ENCODE measurements around the gene CD38.
"Not testable (repeated sequence)": the region's sequence is repeated elsewhere in the genome, so short reads cannot be mapped to it uniquely, and the experiment has no call there.

CD38 gene

GRCh38 chr4:15778289-15779241 is at the start of gene CD38:
CD38 (plus strand) TSS chr4:15778328; CDS start chr4:15778415, 87 bp downstream.
- no peak within 1 kb of the TSS for H3K27ac ChIP-seq
- TF ChIP-seq ZFX (IDR thresholded peaks at IDR 0.05; ENCODE audit: borderline replicate concordance), result no peak

- no peak overlapping the region for H3K27ac ChIP-seq
- TF ChIP-seq ZFX (IDR thresholded peaks at IDR 0.05; ENCODE audit: borderline replicate concordance), result no peak
- peak; percentile 89 for TF ChIP-seq CTCF (IDR thresholded peaks at IDR 0.05)
Observed at GRCh38 chr4:15729910-15730533, 48.1 kb upstream of the CD38 start.

- not testable (repeated sequence) for H3K27ac ChIP-seq
Observed at GRCh38 chr4:15733061-15733460, 45.1 kb upstream of the CD38 start.

GRCh38 chr4:15735536-15735935 is 42.6 kb upstream of the CD38 start:
- no peak overlapping the region for H3K27ac ChIP-seq
- no peak for TF ChIP-seq CTCF (IDR thresholded peaks at IDR 0.05)

- no peak overlapping the region for H3K27ac ChIP-seq
- TF ChIP-seq CTCF (IDR thresholded peaks at IDR 0.05) (no peak), ZFX (IDR thresholded peaks at IDR 0.05; ENCODE audit: borderline replicate concordance) (no peak)
Observed at GRCh38 chr4:15736514-15737050, 41.5 kb upstream of the CD38 start.

GRCh38 chr4:15737255-15737654 is 40.9 kb upstream of the CD38 start:
- H3K27ac ChIP-seq, result no peak overlapping the region
- TF ChIP-seq CTCF (IDR thresholded peaks at IDR 0.05) (peak; percentile 30), ZFX (IDR thresholded peaks at IDR 0.05; ENCODE audit: borderline replicate concordance) (no peak)

GRCh38 chr4:15738877-15739276 is 39.3 kb upstream of the CD38 start:
- H3K27ac ChIP-seq, result no peak overlapping the region
- TF ChIP-seq CTCF (IDR thresholded peaks at IDR 0.05) (no peak), ZFX (IDR thresholded peaks at IDR 0.05; ENCODE audit: borderline replicate concordance) (no peak)

- TF ChIP-seq CTCF (IDR thresholded peaks at IDR 0.05), result no peak
- no peak for TF ChIP-seq ZFX (IDR thresholded peaks at IDR 0.05; ENCODE audit: borderline replicate concordance)
- H3K27ac ChIP-seq, result no peak overlapping the region
Observed at GRCh38 chr4:15740764-15741404, 37.2 kb upstream of the CD38 start.

All from 22Rv1 (cell line).